ENCODE results near the gene SYT1. TPM values are rescaled to one million over a fixed set of nuclear protein-coding genes. Genes with fewer than 3 reads are reported as not detected.

Gene SYT1
- polyA plus RNA-seq, 3 donors: 21.3 to 22.8 (median 22.0) TPM

DNA sequence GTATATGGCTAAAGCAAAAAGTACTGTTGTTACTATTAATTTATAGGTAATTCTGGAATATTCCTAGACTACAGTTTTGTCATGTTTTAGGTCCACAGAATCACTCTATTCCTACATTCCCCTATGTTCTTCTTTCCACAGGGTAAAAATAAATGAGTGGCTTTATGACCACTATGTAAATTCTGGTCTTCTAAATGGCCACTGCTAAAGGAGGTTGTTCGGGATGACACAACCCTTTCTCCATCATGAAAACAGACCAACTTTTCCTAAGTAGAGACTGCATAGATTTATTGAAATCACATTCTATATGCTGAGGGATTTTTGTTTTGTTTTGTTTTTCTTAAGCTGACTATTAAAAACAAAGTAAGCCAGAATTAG, 88.0 kb downstream of the SYT1 start:
- no peak for DNase-seq (ENCODE audit: extremely low read depth in 1 of 11, low read depth in 9 of 11, low spot score in 4 of 11)

DNA sequence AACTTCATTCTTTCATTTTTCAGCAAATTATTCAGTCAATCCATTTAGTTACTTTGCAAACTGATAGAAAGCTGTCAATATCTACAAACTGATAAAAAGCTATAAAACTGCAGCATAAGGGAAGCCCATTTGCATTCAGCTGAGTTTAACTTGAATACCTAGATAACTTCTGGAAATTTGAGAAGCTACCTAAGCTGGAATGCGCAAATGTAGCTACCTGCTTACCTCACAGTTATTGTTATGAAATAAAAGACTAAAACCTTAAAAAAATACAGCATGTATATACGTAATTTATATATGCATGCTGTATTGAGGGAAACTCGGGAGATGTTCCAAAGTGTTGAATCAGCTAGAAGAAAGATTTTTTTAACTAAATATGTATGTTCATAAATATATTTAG, 94.4 kb downstream of the SYT1 start:
- no peak for DNase-seq (ENCODE audit: extremely low read depth in 1 of 11, low read depth in 9 of 11, low spot score in 4 of 11)

- no peak for DNase-seq (ENCODE audit: extremely low read depth in 1 of 11, low read depth in 9 of 11, low spot score in 4 of 11)
Measured at GRCh38 chr12:78959556-78959955, 95.0 kb downstream of the SYT1 start.

- no peak for DNase-seq (ENCODE audit: extremely low read depth in 1 of 11, low read depth in 9 of 11, low spot score in 4 of 11)
Measured at GRCh38 chr12:78961171-78961570, 96.6 kb downstream of the SYT1 start.

DNA sequence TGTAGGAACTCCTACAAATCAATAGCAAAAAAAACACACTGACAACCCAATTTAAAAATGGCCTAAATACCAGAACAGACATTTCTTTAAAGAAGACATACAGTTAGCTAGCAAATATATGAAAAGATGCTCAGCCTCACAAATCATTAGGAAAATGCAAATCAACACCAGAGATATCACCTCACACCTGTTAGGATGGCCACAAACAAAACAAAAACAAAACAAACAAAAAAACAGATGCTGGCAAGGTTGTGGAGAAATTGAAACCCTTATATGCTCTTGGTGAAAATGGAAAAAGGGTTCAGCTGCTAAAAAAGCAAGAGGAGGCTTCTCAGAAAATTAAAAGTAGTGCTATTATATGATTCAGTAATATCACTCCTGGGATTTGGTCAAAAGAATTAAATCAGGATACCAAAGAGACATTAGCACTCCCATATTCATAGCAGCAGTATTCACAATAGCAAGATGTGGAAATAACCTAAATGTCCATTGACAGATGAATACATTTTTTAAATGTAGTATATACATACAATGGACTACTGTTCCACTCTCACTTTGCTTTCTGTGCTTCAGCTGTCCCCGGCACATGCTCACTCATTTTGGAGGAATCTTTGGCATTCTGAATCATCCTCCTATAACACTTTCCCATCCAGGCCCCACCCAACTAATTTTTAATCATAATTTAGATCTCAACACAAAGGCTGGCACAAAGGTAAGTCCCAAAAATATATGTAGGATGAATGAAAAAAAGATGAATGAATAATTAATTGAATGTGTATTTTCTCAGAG, 99.1 kb downstream of the SYT1 start:
- DNase-seq (ENCODE audit: extremely low read depth in 1 of 11, low read depth in 9 of 11, low spot score in 4 of 11): no peak

DNA sequence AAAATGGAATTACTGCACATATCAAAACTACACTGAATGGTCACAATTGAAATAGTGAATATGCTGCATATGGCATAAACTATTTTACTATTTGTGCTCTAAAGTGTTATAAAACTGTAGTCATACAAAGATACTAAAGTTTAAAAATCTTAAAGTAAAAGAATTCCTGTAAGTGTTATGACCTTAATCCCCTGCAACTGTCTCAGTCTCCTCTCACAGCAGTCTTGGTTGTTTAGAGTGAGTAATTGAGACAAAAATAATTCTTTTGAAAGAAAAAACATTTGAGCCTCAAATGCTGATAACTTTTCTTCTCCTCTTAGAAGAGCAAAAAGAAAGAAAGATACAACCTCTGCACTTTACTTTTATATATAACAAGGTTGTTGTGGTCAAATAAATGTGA, 99.9 kb downstream of the SYT1 start:
- DNase-seq (ENCODE audit: extremely low read depth in 1 of 11, low read depth in 9 of 11, low spot score in 4 of 11): no peak

GRCh38 chr12:78966062-78966461, 101.5 kb downstream of the SYT1 start:
- DNase-seq (ENCODE audit: extremely low read depth in 1 of 11, low read depth in 9 of 11, low spot score in 4 of 11): no peak

DNA sequence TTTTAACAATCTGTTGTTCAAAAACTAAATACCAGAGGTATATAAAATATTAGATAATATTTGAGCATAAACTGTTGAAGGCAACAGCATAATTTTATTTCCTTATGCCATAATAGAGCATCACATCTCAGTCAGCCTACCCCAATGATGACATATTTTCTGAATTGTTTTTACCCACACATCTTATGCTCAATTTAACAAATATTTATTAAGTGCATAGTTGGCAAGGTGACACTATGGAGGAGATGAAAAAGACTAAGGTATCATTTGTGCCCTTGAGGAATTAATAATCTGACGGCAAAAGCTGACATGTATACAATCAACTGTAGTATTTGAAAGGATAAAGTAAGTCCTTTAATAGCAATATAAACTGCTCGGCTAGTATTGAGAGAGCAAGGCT, 102.4 kb downstream of the SYT1 start:
- no peak for DNase-seq (ENCODE audit: extremely low read depth in 1 of 11, low read depth in 9 of 11, low spot score in 4 of 11)

DNA sequence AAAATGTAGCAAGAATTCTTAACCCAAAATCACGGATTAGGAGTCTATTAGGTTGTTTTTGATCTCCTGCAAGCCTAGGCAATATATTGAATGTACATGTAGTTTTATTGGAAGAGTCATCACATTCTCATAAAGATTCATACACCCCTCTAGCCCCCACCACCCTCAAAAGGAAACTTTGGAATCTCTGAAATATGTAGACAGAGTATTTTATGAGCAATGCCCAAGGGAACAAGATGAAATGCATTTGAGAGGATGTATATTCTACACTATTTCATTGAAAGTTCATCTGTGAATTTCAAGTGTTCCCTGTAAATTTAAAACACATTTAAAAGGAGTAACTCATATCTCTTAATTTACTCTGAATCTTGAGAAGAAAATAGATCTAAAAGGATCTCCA, 103.7 kb downstream of the SYT1 start:
- DNase-seq (ENCODE audit: extremely low read depth in 1 of 11, low read depth in 9 of 11, low spot score in 4 of 11): no peak

- DNase-seq (ENCODE audit: extremely low read depth in 1 of 11, low read depth in 9 of 11, low spot score in 4 of 11): no peak
Measured at GRCh38 chr12:78970041-78970440, 105.5 kb downstream of the SYT1 start.

- DNase-seq (ENCODE audit: extremely low read depth in 1 of 11, low read depth in 9 of 11, low spot score in 4 of 11): no peak
Measured at GRCh38 chr12:78977304-78977867, 112.8 kb downstream of the SYT1 start.

DNA sequence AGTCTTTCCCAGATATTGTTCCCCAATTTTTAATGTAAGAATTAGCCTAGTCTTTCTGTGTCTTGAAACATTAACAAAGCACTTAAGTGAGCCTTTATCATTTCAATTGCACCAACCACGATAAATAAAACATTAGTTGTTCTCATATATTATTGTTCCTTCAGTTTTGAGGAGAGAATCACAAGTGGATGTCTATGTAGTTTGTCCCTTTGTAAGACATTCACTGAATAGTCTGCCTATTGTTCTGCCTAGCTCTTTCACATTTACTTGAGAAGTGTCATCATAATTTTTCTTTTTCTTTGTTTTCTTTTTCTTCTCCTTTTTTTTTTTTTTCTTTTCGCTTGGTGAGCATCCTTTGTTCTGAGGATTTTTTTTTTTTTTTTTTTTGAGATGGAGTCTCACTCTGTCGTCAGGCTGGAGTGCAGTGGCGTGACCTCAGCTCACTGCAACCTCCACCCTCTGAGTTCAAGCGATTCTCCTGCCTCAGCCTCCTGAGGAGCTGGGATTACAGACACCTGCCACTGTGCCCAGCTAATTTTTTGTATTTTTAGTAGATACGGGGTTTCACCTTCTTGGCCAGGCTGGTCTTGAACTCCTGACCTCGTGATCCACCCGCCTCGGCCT, 129.7 kb downstream of the SYT1 start:
- no peak for DNase-seq (ENCODE audit: extremely low read depth in 1 of 11, low read depth in 9 of 11, low spot score in 4 of 11)

DNA sequence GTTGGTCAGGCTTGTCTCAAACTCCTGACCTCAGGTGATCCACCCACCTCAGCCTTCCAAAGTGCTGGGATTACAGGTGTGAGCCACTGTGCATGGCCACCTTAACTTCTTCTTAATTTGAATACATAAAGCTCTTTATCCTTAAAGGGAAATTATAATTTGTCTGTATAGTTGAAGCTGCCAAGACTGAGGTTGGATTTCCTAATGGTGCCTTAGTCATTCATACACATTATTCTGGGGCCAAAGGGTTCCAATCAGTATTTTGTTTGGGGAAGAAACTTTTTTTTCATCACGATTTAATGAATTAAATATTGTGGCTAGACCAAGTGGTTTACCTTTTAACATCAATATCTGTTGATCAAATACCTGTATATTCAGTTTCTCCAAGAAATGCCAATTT, 135.9 kb downstream of the SYT1 start:
- DNase-seq (ENCODE audit: extremely low read depth in 1 of 11, low read depth in 9 of 11, low spot score in 4 of 11): no peak

DNA sequence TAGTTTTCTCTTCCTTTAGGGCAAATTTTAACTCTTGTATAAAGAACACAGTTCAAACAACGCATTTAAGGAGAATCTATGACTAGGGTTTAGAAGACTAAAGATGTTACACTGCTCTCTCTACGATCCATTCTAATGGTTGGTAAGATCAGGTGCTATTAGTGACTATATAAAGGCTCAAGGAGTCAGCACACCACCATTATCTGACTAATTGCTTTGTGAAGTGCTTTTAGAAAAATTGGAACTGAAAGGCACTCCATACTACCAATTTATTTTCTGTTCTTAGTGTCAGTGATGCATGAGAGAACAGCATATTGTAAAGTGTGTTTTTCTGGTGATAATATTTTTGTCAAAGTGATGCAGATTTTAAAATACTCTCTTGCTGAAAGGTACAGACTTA, 136.8 kb downstream of the SYT1 start:
- DNase-seq (ENCODE audit: extremely low read depth in 1 of 11, low read depth in 9 of 11, low spot score in 4 of 11): no peak

DNA sequence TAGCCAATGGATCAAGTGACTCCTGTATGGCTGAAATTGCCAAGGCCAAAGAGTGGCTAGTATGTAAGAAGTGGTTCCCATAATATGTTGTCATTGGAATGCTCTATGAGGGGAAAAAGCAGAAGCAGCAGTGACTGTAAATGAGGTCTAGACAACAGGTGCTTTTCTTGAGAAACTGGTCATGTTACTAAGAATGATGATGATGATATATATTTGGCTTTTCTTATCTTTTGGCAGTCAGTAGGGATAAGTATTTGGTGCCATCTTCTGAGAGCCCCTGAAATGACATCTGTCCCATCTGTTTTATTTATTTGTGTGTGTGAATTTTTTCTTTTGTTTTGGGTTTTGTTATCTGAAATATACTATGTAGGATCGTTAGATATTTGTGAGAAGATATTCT, 141.7 kb downstream of the SYT1 start:
- DNase-seq (ENCODE audit: extremely low read depth in 1 of 11, low read depth in 9 of 11, low spot score in 4 of 11): no peak

DNA sequence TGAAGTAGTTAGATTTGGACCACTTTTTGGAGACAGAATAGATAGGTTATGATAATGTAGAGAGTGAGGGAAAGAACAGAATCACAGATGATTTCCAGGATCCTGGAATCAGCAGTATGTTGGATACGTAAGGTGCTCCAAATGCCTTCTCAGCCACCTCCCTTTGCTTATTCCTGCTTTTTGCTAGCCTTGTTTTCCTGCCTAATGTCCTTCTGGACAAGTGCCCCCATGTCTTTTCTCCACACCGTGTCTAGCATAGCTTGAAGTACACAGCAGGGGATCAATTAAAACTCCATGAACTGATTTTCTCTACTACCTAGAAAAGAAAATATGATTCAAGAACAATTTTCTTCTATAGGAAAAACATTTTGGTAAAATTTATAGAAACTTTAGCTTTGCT, 144.0 kb downstream of the SYT1 start:
- DNase-seq (ENCODE audit: extremely low read depth in 1 of 11, low read depth in 9 of 11, low spot score in 4 of 11): no peak

DNA sequence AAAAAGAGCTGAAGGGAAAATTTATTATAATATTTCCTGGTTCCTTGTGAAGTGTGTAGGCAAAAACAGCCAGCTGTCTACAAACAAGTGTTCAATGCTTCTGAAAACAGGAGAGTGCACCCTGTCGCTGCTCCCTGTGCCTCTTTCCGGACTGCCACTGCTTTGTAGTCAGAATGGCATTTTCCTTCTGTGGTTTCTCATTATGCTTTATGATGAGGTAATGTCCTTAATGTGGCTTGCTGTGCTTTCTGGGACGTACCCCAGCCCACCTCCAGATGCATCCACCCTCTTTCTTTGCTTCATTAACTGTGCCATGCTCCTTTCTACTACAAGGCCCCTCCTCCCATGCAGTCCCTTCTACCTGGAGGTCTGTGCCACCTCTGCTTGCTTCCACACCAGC, 148.1 kb downstream of the SYT1 start:
- DNase-seq (ENCODE audit: extremely low read depth in 1 of 11, low read depth in 9 of 11, low spot score in 4 of 11): no peak

GRCh38 chr12:79016181-79016580, 151.6 kb downstream of the SYT1 start:
- DNase-seq (ENCODE audit: extremely low read depth in 1 of 11, low read depth in 9 of 11, low spot score in 4 of 11): peak in 8 of 11 donors; percentile 1 to 39 (median 22)

GRCh38 chr12:79019672-79020071, 155.1 kb downstream of the SYT1 start:
- no peak for DNase-seq (ENCODE audit: extremely low read depth in 1 of 11, low read depth in 9 of 11, low spot score in 4 of 11)

DNA sequence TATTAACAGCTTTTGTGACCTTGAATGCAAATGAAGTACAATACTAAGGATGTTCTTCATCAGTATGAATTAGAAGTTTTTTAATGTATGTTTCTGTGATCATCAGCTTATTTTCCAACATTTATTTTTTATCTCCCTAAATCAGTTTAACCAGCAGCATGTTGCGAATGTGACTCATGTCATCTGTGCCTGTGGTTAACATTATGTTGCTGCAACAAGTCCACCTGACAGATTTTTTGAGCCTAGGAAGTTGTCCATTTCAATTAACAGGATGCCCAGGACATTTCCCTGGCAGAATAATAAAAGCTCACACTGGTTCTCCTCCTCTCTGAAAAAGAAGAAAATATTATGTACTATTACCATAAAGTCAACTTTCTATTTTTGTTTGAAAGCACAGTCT, 155.5 kb downstream of the SYT1 start:
- no peak for DNase-seq (ENCODE audit: extremely low read depth in 1 of 11, low read depth in 9 of 11, low spot score in 4 of 11)

DNA sequence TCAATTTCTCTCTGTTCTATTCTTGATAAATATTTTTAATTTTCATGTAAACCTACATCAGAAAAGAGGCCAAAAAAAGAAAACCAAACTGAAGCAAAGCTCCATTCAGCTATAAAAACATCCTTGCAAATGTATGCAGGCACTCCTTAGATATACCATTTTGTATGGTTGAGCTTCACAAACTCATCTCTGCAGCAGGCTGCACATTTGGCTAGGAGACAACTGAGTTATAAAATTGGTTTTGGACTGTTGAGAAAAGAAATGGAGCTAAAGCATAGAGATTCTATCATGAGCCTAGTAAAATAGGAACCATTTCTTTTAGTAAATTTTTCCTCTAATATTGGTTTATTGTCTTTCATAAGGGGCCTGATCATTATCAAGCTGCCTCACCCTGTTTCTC, 156.4 kb downstream of the SYT1 start:
- no peak for DNase-seq (ENCODE audit: extremely low read depth in 1 of 11, low read depth in 9 of 11, low spot score in 4 of 11)

All from renal cortex interstitium (tissue), 11 donors.